GM21390 (cell line): ENCODE data around the gene TIPARP.
"Not testable (repeated sequence)": the region's sequence is repeated elsewhere in the genome, so short reads cannot be mapped to it uniquely, and the experiment has no call there.

Experiments
- ATAC-seq: cut with Tn5 transposase; IDR thresholded peaks from one replicate; pipeline ENCODE4 v1.9.1; 2021; ENCODE audit not compliant: unreplicated experiment

The TIPARP gene

DNA sequence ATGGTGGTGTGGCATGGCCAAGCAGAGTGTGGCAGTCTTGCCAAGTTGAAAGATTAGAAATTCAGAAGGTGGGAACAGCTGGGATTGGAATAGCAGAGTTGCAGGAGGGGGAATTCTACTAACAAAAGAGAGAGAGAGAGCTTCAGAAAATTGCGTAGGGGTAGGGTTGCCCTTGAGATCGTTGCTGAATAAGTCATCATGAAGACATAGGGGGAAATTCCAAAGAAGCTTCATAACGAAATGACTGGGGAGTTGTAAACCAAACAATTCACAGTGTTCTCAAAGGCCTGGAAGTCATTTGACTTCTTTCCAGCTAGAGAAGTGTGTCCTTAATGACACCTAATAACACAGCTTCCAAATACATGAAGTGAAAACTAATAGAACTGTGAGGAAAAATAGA is 26.3 kb upstream of the TIPARP start:
- ATAC-seq: no peak

DNA sequence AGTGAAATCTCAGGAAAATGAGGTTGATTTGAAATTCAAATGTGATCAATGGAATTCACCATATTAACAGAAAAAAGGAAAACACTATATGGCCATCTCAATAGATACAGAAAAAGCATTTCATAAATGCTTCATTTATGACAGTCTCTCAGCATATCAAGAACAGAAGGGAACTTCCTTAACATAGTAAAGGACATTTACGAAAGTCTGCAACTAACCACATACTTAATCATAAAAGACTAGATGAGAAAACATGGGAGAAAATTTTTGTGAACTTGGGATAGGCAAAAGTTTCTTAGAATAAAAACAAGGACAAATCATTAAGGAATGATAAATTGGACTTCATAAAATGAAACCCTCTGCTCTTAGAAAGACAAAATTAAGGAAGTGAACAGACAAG is 24.7 kb upstream of the TIPARP start:
- ATAC-seq: no peak

- ATAC-seq: not testable (repeated sequence)
These were observed 21.7 kb upstream of the TIPARP start for GRCh38 chr3:156652661-156653060.

- no peak for ATAC-seq
These were observed 19.6 kb upstream of the TIPARP start for GRCh38 chr3:156654834-156655233.

DNA sequence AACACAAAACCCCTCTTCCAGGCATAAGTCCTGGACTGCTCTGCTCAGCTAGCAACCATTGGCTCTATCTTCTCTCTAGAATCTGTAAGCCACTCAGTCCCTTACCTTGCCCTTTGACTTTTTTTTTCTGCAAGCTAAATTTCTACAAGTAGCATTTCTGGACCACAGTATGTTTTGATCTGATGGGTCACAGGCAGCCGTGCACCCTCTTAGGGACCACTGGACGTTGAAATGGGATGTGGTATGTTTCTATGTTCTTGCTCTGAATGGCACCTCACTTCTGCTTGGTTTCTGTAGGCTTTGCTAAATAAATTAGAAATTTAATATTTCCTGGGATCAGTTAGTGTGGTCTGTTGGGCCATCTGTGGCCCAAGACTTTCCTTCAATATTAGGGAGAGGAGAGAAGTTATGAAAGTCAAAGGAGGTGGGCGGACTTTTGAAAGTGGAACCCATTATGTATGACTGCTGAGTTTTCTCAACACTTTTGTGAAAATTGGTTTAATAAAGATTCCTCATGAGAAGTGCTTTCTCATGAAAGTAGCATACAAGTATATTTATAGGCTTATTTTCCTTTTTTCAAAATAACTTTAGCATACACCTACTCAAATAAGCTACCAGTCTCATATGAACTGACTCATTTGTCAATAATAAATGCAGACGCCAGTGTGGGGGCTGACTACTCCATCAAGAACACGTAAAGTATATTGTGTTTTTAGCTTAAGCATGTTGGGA is 18.4 kb upstream of the TIPARP start:
- ATAC-seq: peak; percentile 50

DNA sequence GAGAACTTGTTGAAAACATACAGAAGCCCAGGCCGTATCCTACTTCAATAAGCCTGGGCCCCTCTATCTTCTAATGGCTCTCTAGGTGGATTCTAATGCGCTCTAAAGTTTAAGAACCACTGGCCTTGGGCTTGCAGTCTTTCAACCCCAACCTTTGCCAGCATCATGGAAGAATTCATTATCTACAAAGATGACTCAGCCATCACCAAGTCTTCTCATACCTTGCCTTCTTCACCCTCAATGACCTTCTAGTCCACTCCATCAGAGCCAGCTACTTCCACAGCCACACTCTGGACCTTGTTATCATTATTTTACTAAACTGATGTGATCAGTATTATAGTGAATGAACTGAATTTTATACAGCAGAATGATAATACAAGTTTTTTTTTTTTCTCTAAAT is 16.9 kb upstream of the TIPARP start:
- no peak for ATAC-seq

DNA sequence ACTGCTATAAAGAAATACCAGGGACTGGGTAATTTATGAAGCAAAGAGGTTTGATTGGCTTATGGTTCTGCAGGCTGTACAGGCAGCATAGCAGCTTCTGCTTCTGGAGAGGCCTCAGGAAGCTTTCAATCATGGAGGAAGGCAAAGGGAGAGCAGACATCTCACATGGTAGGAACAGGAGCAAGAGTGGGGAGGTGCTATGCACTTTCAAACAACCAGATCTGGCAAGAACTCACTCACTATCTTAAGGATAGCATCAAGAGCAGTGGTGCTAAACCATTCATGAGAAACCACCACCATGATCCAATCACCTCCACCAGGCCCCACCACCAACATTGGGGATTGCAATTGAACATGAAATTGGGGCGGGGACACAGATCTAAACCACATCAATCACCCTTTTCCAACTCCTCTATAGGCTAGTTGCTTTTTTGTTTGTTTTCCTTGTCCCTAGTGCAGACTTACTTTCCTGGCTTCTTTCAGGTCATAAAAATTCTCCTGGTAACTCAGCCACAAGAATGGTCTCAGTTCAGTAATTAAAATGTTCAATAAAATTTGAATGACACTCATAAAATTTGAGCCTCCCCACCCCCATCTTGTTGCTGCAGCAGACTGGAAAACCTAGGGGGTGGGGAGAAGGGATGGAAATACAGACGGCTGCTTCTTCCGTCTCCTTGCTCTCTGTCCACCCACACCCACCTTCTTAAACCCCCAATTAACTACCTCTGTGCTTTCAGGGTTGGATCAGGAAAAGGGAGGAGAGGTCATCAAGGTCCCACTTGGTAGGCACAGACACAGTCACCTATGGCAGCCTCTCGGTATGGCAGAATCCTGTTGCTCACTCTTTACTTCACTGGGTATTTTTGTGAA is 16.3 kb upstream of the TIPARP start:
- no peak for ATAC-seq

DNA sequence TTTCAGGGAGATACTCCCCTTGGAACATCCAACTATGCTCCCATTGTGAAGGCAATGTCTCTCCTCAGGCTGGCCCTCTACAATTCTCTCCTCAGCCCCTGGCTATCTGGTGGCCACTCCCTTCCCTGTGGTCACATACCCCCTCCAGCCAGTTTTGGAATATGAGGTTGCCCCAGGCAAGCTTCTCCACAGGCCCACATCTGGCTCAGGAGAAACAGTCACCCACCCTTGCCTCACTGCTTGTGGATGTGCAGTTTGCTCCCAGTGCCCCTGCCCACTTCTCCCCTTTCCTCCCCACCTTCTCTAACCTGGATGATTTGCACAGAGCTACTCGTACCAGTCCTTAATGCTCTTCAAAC is 15.7 kb upstream of the TIPARP start:
- ATAC-seq: no peak

DNA sequence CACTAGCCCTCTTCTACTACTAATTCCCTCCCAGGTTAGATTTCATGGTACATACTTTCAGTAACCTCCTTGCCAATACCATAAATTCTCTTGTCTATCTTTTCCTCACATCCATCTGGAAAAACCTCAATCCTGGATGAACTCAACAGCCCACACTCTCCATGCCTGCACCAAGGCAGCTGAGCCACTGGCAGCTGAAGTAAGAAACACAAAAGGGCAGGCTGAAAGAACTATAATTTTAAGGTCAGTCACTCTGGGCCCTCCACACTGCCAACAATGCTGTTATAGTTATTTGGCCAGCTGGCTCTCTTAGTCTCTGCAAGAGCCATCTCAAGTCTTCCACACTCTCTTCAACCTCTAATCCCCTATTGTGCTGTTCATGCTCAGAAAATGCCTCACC is 15.1 kb upstream of the TIPARP start:
- ATAC-seq: no peak

DNA sequence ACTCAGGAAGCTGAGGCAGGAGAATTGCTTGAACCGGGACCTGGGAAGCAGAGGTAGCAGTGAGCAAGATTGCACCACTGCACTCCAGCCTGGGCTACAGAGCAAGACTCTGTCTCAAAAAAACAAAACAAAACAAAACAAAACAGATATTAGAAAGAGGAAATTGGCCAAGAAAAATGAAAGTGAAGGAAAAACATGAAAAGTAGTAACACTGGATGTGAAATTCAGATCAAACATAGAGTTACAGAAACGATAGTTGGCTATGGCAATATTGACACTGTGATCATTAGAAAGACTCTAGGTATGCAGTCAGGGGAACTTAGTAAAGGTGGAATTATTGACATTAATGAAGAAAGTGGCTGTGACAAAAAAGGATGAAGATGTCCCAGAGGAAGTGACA is 13.2 kb upstream of the TIPARP start:
- peak; percentile 35 for ATAC-seq

GRCh38 chr3:156664011-156664830 is 10.2 kb upstream of the TIPARP start:
- no peak for ATAC-seq

GRCh38 chr3:156664831-156665178 is 9.6 kb upstream of the TIPARP start:
- ATAC-seq: peak; percentile 75

GRCh38 chr3:156665291-156665690 is 9.1 kb upstream of the TIPARP start:
- no peak for ATAC-seq

DNA sequence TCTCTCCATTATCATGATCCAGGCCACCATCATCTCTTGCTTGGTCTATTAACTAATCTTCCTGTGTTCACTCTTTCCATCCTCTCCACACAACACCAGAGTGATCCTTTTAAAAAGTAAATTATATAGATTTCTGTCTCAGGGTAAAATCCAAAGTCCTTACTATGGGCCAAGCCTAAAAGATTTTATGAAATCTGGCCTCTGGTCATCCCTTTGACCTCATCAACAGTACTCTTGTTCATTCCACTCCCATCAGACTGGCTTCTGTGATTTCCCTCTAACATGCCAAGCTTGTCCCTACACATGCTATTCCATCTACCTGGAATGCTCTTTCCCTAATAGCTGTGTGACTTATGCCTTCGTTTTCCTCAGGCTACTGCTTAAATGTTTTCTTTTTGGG is 8.3 kb upstream of the TIPARP start:
- ATAC-seq: no peak

- no peak for ATAC-seq
These were observed 6.2 kb upstream of the TIPARP start for GRCh38 chr3:156668073-156668763.

GRCh38 chr3:156670077-156670476 is 4.3 kb upstream of the TIPARP start:
- ATAC-seq: no peak

DNA sequence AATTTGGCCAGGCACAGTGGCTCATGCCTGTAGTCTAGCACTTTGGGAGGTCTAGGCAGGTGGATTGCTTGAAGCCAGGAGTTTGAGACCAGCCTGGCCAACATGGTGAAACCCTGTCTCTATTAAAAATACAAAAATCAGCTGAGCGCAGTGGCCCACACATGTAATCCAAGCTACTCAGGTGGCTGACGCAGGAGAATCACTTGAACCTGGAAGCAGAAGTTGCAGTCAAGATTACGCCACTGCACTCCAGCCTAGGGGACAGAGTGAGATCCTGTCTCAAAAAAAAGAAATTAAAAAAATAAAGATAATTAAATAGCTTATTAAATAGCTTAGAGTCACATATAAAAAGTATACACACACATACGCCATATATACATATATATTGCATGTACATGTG is 3.7 kb upstream of the TIPARP start:
- no peak for ATAC-seq

- ATAC-seq: no peak
These were observed 701 bp upstream of the TIPARP start for GRCh38 chr3:156673732-156674045.

GRCh38 chr3:156674911-156675829 is 780 bp downstream of the TIPARP start:
- ATAC-seq: no peak
